GF-D8 (cell line): ENCODE data around the gene CWF19L2.

Experiments used
- DNase-seq: peaks from one replicate; lab custom pipeline; 2025; lab: John Stamatoyannopoulos, UW

CWF19L2 gene

GRCh38 chr11:107301878-107302277 is 155.7 kb downstream of the CWF19L2 start:
- no peak for DNase-seq

- DNase-seq, result no peak
Measured at GRCh38 chr11:107293677-107294344, 163.8 kb downstream of the CWF19L2 start.

GRCh38 chr11:107282195-107282594 is 175.4 kb downstream of the CWF19L2 start:
- DNase-seq, result no peak
